ENCODE results near the gene LMBR1. TPM values are rescaled to one million over a fixed set of nuclear protein-coding genes. Genes with fewer than 3 reads are reported as not detected.

The LMBR1 gene
- total and polyA plus RNA-seq, 2 of the 13 experiments (the other 11 are each of a cell fraction or from before 2014, with no cell fraction given), result 20.9 to 39.6 TPM

- TF ChIP-seq CREB3 (CRISPR knock-in tag; IDR thresholded peaks at IDR 0.05) (no peak), ZSCAN25 (CRISPR knock-in tag; IDR thresholded peaks at IDR 0.05) (no peak), TCF7 (IDR thresholded peaks at IDR 0.05; ENCODE audit: low read depth) (peak; percentile 99), SALL1 (CRISPR knock-in tag; IDR thresholded peaks at IDR 0.05) (peak; percentile 64; the same call in 1 of the 2 replicates), RFXANK (CRISPR knock-in tag; IDR thresholded peaks at IDR 0.05) (0 out of 2 replicates have a peak, but pooled peaks have one; percentile 22)
- TF ChIP-seq, protein P1, sequence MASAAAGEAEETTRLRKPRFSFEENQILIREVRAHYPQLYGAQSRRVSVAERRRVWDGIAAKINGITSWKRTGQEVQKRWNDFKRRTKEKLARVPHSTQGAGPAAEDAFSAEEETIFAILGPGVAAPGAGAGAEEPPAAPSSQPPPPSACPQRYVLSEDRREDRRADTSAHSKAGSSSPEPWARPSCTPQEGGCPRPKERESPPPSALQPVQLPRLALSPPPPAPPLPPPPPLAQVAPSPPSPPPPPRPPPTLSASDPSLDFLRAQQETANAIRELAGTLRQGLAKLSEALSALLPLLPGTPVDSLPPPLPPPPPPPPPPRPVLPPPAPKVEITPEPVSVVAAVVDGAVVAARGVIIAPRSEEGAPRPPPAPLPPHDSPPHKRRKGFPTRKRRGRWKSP (CRISPR knock-in tag; IDR thresholded peaks at IDR 0.05), result no peak
Observed at GRCh38 chr7:156666368-156667109, 226.4 kb downstream of the LMBR1 start (continued).

GRCh38 chr7:156665101-156665500 lies 227.9 kb downstream of the LMBR1 start:
- CTCF ChIA-PET (ENCODE audit: low intra/inter-chr PET ratio, low total read pairs), result no interaction called here
- Histone ChIP-seq H3K27me3 (ENCODE audit: control insufficient read depth in 1 of 2, insufficient read depth in 2 of 2, low read length in 2 of 2) (no peaks in the 10 kb centered on the region), H3K4me1 (ENCODE audit: insufficient read depth, low read length) (peaks cover 36% of the 10 kb centered on the region), H3K4me3 (replicated peaks in 1 of 3; ENCODE audit: insufficient read depth in 1 of 3, low read depth in 2 of 3, low read length in 3 of 3) (no peak overlapping the region), H3K9me3 (ENCODE audit: low read length) (no peaks in the 10 kb centered on the region), H3K9ac (ENCODE audit: insufficient read depth, low read depth, low read length) (no peak overlapping the region), H2AFZ (ENCODE audit: low read length) (no peak overlapping the region), H3K4me2 (ENCODE audit: low read depth, low read length) (no peak overlapping the region), H3K27ac (ENCODE audit: extremely low read length, insufficient read depth, low read length) (no peak overlapping the region), H3K36me3 (replicated peaks in 1 of 2; ENCODE audit: control insufficient read depth in 1 of 2, insufficient read depth in 2 of 2, low read length in 2 of 2) (no peaks in the 10 kb centered on the region), H3K79me2 (ENCODE audit: insufficient read depth, low read length) (no peaks in the 10 kb centered on the region), H4K20me1 (ENCODE audit: insufficient read depth, low read length) (no peaks in the 10 kb centered on the region)
- BruUV-seq (replicated peaks), result no TSS peak
- in situ Hi-C loops (cut with HindIII; ENCODE audit: extremely low pct_ligation_motif_present, low pct_unique_long_range_greater_than_20kb), result no loop called here
- POLR2A ChIA-PET, result interaction anchor here (1.4 kb wide), 1 partner anchor 50 kb away, joined by 4 read pairs; no protein-coding TSS in a partner anchor
- peak; percentile 10 for DNase-seq (ENCODE audit: low spot score)
- no peak for FAIRE-seq
- intact Hi-C loops (cut with micrococcal nuclease; ENCODE audit: unreplicated experiment), result loop anchor here (5.0 kb wide), 2 partner anchors 82 to 97 kb away; no protein-coding TSS in a partner anchor
- no peak for ATAC-seq
- TF ChIP-seq SMARCC2 (IDR thresholded peaks at IDR 0.05), result no peak
- no peak for TF ChIP-seq ZNF460 (CRISPR knock-in tag; IDR thresholded peaks at IDR 0.05; ENCODE audit: borderline replicate concordance)
- no peak for TF ChIP-seq ZNF468 (CRISPR knock-in tag; IDR thresholded peaks at IDR 0.05)
- TF ChIP-seq TBP (CRISPR knock-in tag; IDR thresholded peaks at IDR 0.05), result no peak
- TF ChIP-seq HHEX (CRISPR knock-in tag; IDR thresholded peaks at IDR 0.05), result no peak
- no peak for TF ChIP-seq RFX5 (IDR thresholded peaks at IDR 0.05; ENCODE audit: low read depth, low read length)
- no peak for TF ChIP-seq BCL6 (CRISPR knock-in tag; IDR thresholded peaks at IDR 0.05)
- no peak for TF ChIP-seq ZNF841 (CRISPR knock-in tag; IDR thresholded peaks at IDR 0.05; ENCODE audit: borderline replicate concordance)
- TF ChIP-seq POLR2AphosphoS5 (IDR thresholded peaks at IDR 0.05; ENCODE audit: low read depth, low read length), result no peak
- TF ChIP-seq ZNF431 (CRISPR knock-in tag; IDR thresholded peaks at IDR 0.05; ENCODE audit: borderline replicate concordance, low read depth), result no peak
- no peak for TF ChIP-seq HOXD1 (CRISPR knock-in tag; IDR thresholded peaks at IDR 0.05)
- TF ChIP-seq SRSF4 (IDR thresholded peaks at IDR 0.05; ENCODE audit: low read depth, low read length, poor library complexity, severe bottlenecking), result no peak
- no peak for TF ChIP-seq SIN3B (IDR thresholded peaks at IDR 0.05; ENCODE audit: low read length)
- no peak for TF ChIP-seq TOE1 (CRISPR knock-in tag; IDR thresholded peaks at IDR 0.05)
- WGBS (ENCODE audit: low lambda C conversion rate), result 97% methylated on average over 4 of the region's 4 CpGs

All from HepG2 (cell line).